Stimulated activated CD8-positive, alpha-beta memory T cell treated with anti-CD3 and anti-CD28 coated beads, Interleukin-12 subunit alpha, Interleukin-12 subunit beta, amount 100 ng/mL, for 4 hours (primary cell): Measurements from ENCODE around the gene TRIM66.

Experiments used
- DNase-seq: peaks from one replicate; pipeline ENCODE4 v3.0.0-alpha.2; 2020; ENCODE audit warnings: low read depth

Gene TRIM66

GRCh38 chr11:8608652-8609051, 73.8 kb downstream of the TRIM66 start:
- DNase-seq = no peak

GRCh38 chr11:8605971-8606563, 76.4 kb downstream of the TRIM66 start:
- no peak for DNase-seq

- DNase-seq = no peak
Observed at GRCh38 chr11:8604078-8604723, 78.3 kb downstream of the TRIM66 start.

- no peak for DNase-seq
Observed at GRCh38 chr11:8603696-8604077, 78.8 kb downstream of the TRIM66 start.

- no peak for DNase-seq
Observed at GRCh38 chr11:8601376-8602133, 80.9 kb downstream of the TRIM66 start.

- no peak for DNase-seq
Observed at GRCh38 chr11:8598506-8598905, 84.0 kb downstream of the TRIM66 start.

- no peak for DNase-seq
Observed at GRCh38 chr11:8597182-8597581, 85.3 kb downstream of the TRIM66 start.

- no peak for DNase-seq
Observed at GRCh38 chr11:8596504-8597046, 85.9 kb downstream of the TRIM66 start.

- no peak for DNase-seq
Observed at GRCh38 chr11:8593935-8594909, 88.2 kb downstream of the TRIM66 start, which contains the start of gene STK33. STK33 (minus strand) TSS chr11:8594228; CDS start chr11:8474905, 119,323 bp downstream.

- DNase-seq = no peak
Observed at GRCh38 chr11:8593455-8593854, 89.0 kb downstream of the TRIM66 start.

- no peak for DNase-seq
Observed at GRCh38 chr11:8587915-8588314, 94.5 kb downstream of the TRIM66 start.

- DNase-seq = no peak
Observed at GRCh38 chr11:8586805-8587204, 95.7 kb downstream of the TRIM66 start.

- no peak for DNase-seq
Observed at GRCh38 chr11:8586184-8586583, 96.3 kb downstream of the TRIM66 start.

GRCh38 chr11:8584511-8584910, 98.0 kb downstream of the TRIM66 start:
- DNase-seq = no peak

GRCh38 chr11:8584082-8584481, 98.4 kb downstream of the TRIM66 start:
- DNase-seq = no peak

- DNase-seq = no peak
Observed at GRCh38 chr11:8581300-8581699, 101.2 kb downstream of the TRIM66 start.

GRCh38 chr11:8577791-8578581, 104.5 kb downstream of the TRIM66 start:
- no peak for DNase-seq

GRCh38 chr11:8574798-8575197, 107.7 kb downstream of the TRIM66 start:
- DNase-seq = no peak

- DNase-seq = no peak
Observed at GRCh38 chr11:8573777-8574176, 108.7 kb downstream of the TRIM66 start.

- no peak for DNase-seq
Observed at GRCh38 chr11:8567602-8568198, 114.8 kb downstream of the TRIM66 start.
